Right lobe of liver (tissue), 6 donors: ENCODE results near the gene OR6Y1. TPM values are rescaled to one million over a fixed set of nuclear protein-coding genes. Genes with fewer than 3 reads are reported as not detected.

Experiments used
- ATAC-seq, 4 donors: fragments of 200-7000 bp; cut with Tn5 transposase; one replicate each; pipeline ENCODE4 v1.9.1; 2020; ENCODE audit warnings: mild to moderate bottlenecking in 4 of 4, moderate library complexity in 4 of 4
- DNase-seq, 3 donors: peaks; one replicate each; pipeline ENCODE4 v3.0.0-alpha.2; 2020
- H3K27ac ChIP-seq, 3 donors: fragments of 200-600 bp; one replicate each; pipeline ENCODE4 v1.8.0; 2022
- H3K27me3 ChIP-seq, 2 donors: fragments of 200-600 bp; one replicate each; pipeline ENCODE4 v1.8.0; 2022
- H3K36me3 ChIP-seq, 4 donors: fragments of 200-600 bp; sonication (generic) in 1 of 4; one replicate each; pipeline versions ENCODE4 v1.5.1 to v1.8.0; 2017 to 2022; ENCODE audit warnings: control low read depth in 1 of 4
- H3K4me1 ChIP-seq, 4 donors: fragments of 200-600 bp; sonication (generic) in 1 of 4; one replicate each; pipeline versions ENCODE4 v1.5.1 to v1.8.0; 2017 to 2022; ENCODE audit warnings: control low read depth in 1 of 4
- H3K4me3 ChIP-seq, 3 donors: fragments of 200-600 bp; one replicate each; pipeline ENCODE4 v1.8.0; 2022
- H3K9me3 ChIP-seq, 4 donors: fragments of 200-600 bp; sonication (generic) in 1 of 4; one replicate each; pipeline versions ENCODE4 v1.5.1 to v1.8.0; 2017 to 2022; ENCODE audit warnings: control low read depth in 1 of 4
- POLR2A ChIP-seq: fragments of 450-650 bp; IDR thresholded peaks from one replicate; pipeline ENCODE4 v1.6.1; 2017; ENCODE audit warnings: antibody characterized with exemption, mild to moderate bottlenecking
- WGBS: methylation state at CpG from one replicate; pipeline ENCODE4 v1.1.6; 2018; ENCODE audit warnings: low coverage, low lambda C conversion rate; ENCODE audit not compliant: insufficient coverage; ENCODE audit errors: missing lambda C conversion rate; 5-methylcytosine and 5-hydroxymethylcytosine counted together
- intact Hi-C, 2 donors: fragments of 100-400 bp; cut with DNase I; formaldehyde crosslinking; loops; one replicate each; pipeline versions ENCODE4 v1.11.2 to v1.14.1; 2022
- long read RNA-seq: library from polyadenylated mRNA; unstranded; transcript quantifications from one replicate; pipeline ENCODE4 v2.0.0, GENCODE V29; 2019
- total RNA-seq, 6 experiments: library from RNA; depleted of rRNA in 2 of 6; stranded (reverse); fragments of >200 nt in 2 of 6; fragmentation: NEBNext Ultra II Directional in 3 of 6; extraction: Animal tissue kit (Norgen Biotek cat#: 25700) in 3 of 6; gene quantifications; one replicate each; pipeline versions ENCODE4 v1.1.0 to v1.2.4, GENCODE V29; 2016 to 2023
- TF ChIP-seq, protein P1 (sequence below), 4 donors: fragments of 200-600 bp in 3 of 4; fragments of 450-650 bp in 1 of 4; IDR thresholded peaks; one replicate each; pipeline versions ENCODE4 v1.5.1 to v1.8.0; 2016 to 2022; ENCODE audit warnings: antibody characterized with exemption in 4 of 4, mild to moderate bottlenecking in 2 of 4
- donor health status: DM: no; HTN: yes; CAD: no.
- donor health status: DM: no; HTN: no; CAD: no.
- donor health status: DM: no; HTN: no; CAD: no.
- donor health status: DM: no; HTN: yes; CAD: no.
- donor health status: DM: no; HTN: yes; CAD: no.

Gene OR6Y1, protein sequence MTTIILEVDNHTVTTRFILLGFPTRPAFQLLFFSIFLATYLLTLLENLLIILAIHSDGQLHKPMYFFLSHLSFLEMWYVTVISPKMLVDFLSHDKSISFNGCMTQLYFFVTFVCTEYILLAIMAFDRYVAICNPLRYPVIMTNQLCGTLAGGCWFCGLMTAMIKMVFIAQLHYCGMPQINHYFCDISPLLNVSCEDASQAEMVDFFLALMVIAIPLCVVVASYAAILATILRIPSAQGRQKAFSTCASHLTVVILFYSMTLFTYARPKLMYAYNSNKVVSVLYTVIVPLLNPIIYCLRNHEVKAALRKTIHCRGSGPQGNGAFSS
- not detected for total RNA-seq
- long read RNA-seq, result 0 reads

DNA sequence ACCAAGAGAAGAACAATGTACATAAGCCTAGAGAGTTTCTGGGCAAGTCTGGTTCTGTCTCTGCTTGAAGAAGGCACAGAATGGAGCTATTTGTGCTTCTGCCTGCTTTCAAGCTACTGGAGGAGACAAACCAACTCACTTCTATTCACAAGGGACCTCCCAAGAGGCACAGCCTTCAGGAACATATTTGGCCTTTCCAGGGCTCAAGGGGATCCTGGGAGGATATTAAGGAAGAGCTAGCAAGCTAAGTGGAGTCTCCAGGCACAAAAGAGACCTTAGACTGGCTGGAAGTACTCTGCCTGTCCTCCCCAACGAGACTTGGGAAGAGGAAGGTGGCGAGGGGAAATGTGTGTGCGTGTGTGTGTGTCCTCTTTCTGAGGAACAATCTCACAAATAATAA, at the start of gene OR6Y1:
Gene OR6Y1, minus strand, starts transcription at position 54 of the 400 bp plus-strand sequence. CDS start 6,300 bp downstream, outside the sequence.
- Histone ChIP-seq H3K36me3 (no peaks in the 10 kb centered on the region), H3K4me1 (no peaks in the 10 kb centered on the region), H3K9me3 (no peaks in the 10 kb centered on the region), H3K27ac (no peak within 1 kb of the TSS), H3K4me3 (no peak within 1 kb of the TSS), H3K27me3 (no peaks in the 10 kb centered on the region)
- intact Hi-C loops, result no loop called here
- no peak for ATAC-seq
- TF ChIP-seq POLR2A, result no peak
- TF ChIP-seq, protein P1, sequence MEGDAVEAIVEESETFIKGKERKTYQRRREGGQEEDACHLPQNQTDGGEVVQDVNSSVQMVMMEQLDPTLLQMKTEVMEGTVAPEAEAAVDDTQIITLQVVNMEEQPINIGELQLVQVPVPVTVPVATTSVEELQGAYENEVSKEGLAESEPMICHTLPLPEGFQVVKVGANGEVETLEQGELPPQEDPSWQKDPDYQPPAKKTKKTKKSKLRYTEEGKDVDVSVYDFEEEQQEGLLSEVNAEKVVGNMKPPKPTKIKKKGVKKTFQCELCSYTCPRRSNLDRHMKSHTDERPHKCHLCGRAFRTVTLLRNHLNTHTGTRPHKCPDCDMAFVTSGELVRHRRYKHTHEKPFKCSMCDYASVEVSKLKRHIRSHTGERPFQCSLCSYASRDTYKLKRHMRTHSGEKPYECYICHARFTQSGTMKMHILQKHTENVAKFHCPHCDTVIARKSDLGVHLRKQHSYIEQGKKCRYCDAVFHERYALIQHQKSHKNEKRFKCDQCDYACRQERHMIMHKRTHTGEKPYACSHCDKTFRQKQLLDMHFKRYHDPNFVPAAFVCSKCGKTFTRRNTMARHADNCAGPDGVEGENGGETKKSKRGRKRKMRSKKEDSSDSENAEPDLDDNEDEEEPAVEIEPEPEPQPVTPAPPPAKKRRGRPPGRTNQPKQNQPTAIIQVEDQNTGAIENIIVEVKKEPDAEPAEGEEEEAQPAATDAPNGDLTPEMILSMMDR (IDR thresholded peaks at IDR 0.05), result no peak
- no peak for DNase-seq
- 40% methylated on average over 3 of the region's 3 CpGs for WGBS

DNA sequence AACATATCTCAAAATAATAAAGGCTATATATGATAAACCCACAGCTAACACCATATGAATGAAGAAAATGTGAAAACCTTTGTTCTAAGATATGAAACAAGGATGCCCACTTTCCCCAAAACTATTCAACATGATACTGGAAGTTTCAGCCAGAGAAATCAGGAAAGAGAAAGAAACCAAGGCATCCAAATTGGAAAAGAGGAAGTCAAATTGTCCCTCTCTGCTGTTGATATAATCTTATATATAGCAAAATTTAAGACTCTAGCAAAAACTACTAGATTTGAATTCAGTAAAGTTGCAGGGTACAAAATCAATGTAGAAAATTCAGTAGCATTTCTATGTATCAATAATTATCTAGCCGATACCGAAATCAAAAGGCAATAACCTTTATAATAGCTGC, 46.5 kb upstream of the OR6Y1 start:
- TF ChIP-seq, protein P1 (IDR thresholded peaks at IDR 0.05), result no peak
- TF ChIP-seq POLR2A, result no peak
- ATAC-seq (no peak), DNase-seq (no peak)
- WGBS, result 75% methylated on average over 2 of the region's 2 CpGs
- H3K27ac ChIP-seq, result no peak overlapping the region
- H3K4me3 ChIP-seq, result no peak overlapping the region
- H3K36me3 ChIP-seq, result no peaks in the 10 kb centered on the region
- intact Hi-C loops, result no loop called here
- H3K4me1 ChIP-seq, result peaks cover 0 to 2% (median 0%) of the 10 kb centered on the region in 4 donors
- H3K27me3 ChIP-seq, result no peaks in the 10 kb centered on the region
- peaks cover 0 to 3% (median 0%) of the 10 kb centered on the region in 4 donors for H3K9me3 ChIP-seq

DNA sequence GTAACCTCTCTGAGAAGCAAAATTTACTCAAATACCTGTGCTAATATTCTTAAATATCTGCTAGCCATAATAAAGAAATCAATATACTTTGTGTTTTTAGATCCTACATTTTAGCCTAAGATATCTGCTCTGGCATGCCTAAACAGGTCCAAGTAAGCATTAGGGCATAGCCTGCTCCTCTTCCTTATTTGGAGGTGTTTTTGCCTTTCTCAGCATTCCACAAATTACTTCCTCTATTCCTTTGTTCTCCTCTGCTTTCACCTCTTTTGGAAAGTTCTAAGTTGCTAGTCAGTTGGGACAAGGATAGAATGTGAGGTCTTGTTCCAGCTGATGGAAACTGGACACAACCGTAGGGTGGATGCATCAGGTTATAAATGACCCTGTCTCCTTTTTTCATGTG, 32.7 kb upstream of the OR6Y1 start:
- intact Hi-C loops, result no loop called here
- no peaks in the 10 kb centered on the region for H3K36me3 ChIP-seq
- no peak overlapping the region for H3K27ac ChIP-seq
- no peaks in the 10 kb centered on the region for H3K4me1 ChIP-seq
- no peak for TF ChIP-seq POLR2A
- TF ChIP-seq, protein P1 (IDR thresholded peaks at IDR 0.05), result no peak
- no peak overlapping the region for H3K4me3 ChIP-seq
- ATAC-seq (no peak), DNase-seq (no peak)
- no peaks in the 10 kb centered on the region for H3K27me3 ChIP-seq
- H3K9me3 ChIP-seq, result no peaks in the 10 kb centered on the region
- 50% methylated on average over 1 of the region's 1 CpG for WGBS

DNA sequence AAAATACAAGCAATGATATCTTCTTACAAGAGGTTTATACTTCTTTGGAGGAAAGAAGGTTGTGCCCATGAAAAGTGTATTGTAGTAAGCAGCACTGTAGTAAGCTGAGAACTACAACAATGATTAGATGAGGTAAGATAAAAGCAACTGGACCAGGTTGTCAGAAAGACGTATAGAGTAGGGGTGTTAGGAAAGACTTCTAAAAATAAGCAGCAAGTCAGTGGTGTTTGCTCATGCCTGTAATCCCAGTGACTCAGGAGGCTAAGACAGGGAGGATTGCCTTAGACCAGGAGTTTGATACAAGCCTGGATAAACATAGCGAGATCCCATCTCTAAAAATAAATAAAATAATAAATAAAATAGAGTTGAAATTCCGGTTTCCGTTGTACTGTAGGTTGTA, 29.8 kb upstream of the OR6Y1 start:
- 63% methylated on average over 4 of the region's 4 CpGs for WGBS

More for the DNA sequence above, 29.8 kb upstream of the OR6Y1 start:
- no peak overlapping the region for H3K27ac ChIP-seq
- intact Hi-C loops, result no loop called here
- H3K4me1 ChIP-seq, result no peaks in the 10 kb centered on the region
- ATAC-seq (no peak), DNase-seq (no peak)
- TF ChIP-seq POLR2A, result no peak
- TF ChIP-seq, protein P1 (IDR thresholded peaks at IDR 0.05), result no peak
- no peak overlapping the region for H3K4me3 ChIP-seq
- H3K27me3 ChIP-seq, result no peaks in the 10 kb centered on the region
- no peaks in the 10 kb centered on the region for H3K9me3 ChIP-seq
- no peaks in the 10 kb centered on the region for H3K36me3 ChIP-seq
